OCI-LY7 (cell line): Measurements from ENCODE around the gene NOS2. TPM values are rescaled to one million over a fixed set of nuclear protein-coding genes. Genes with fewer than 3 reads are reported as not detected.
"Not testable (repeated sequence)": the region's sequence is repeated elsewhere in the genome, so short reads cannot be mapped to it uniquely, and the experiment has no call there.

ENCODE experiments used
- BruUV-seq: library from RNA; stranded (reverse); fragments of 400-500 nt; replicated peaks from 2 replicates; lab custom pipeline; 2021; lab: Mats Ljungman, UMichigan
- CTCF ChIA-PET: fragments of 300-600 bp; sonication (Branson Sonifier 250); formaldehyde crosslinking; loops from one replicate; lab custom pipeline; 2022; ENCODE audit warnings: antibody characterized with exemption; ENCODE audit not compliant: unreplicated experiment; lab: Charles Lee
- POLR2A ChIA-PET: fragments of 300-600 bp; sonication (Branson Sonifier 250); formaldehyde crosslinking; loops from one replicate; lab custom pipeline; 2022; ENCODE audit warnings: antibody characterized with exemption; lab: Charles Lee
- DNase-seq: peaks from one replicate; pipeline ENCODE4 v3.0.0-alpha.2; 2015; ENCODE audit warnings: low spot score
- H2AFZ ChIP-seq: fragments of 200-600 bp; sonication (generic), shearing (Covaris generic); 2 replicates; pipeline ENCODE4 v1.6.1; 2014; ENCODE audit warnings: mild to moderate bottlenecking, antibody characterized with exemption, low read length, moderate library complexity
- H3K27ac ChIP-seq: fragments of 200-600 bp; sonication (generic); 2 replicates; pipeline ENCODE4 v1.5.1; 2014; ENCODE audit warnings: mixed run types, low read depth, mild to moderate bottlenecking, moderate library complexity, low read length, inconsistent platforms; ENCODE audit not compliant: poor library complexity, severe bottlenecking
- H3K36me3 ChIP-seq: fragments of 200-600 bp; sonication (generic); 2 replicates; pipeline ENCODE4 v1.6.1; 2014; ENCODE audit warnings: mild to moderate bottlenecking, antibody characterized with exemption, low read length, moderate library complexity, mixed read lengths; ENCODE audit not compliant: insufficient read depth
- H3K4me1 ChIP-seq: fragments of 200-600 bp; sonication (generic); 2 replicates; pipeline ENCODE4 v1.5.1; 2014; ENCODE audit warnings: mild to moderate bottlenecking, low read length; ENCODE audit not compliant: insufficient read depth, poor library complexity, severe bottlenecking
- H3K4me2 ChIP-seq: fragments of 200-600 bp; sonication (generic); 2 replicates; pipeline ENCODE4 v1.6.1; 2014; ENCODE audit warnings: mild to moderate bottlenecking, low read length
- H3K4me3 ChIP-seq: fragments of 200-600 bp; sonication (generic); 2 replicates; pipeline ENCODE4 v1.5.1; 2014; ENCODE audit warnings: mild to moderate bottlenecking, low read depth, low read length; ENCODE audit not compliant: poor library complexity, severe bottlenecking
- H3K79me2 ChIP-seq: fragments of 200-600 bp; sonication (generic); 2 replicates; pipeline ENCODE4 v1.6.1; 2016; ENCODE audit warnings: low read depth, mild to moderate bottlenecking, low read length, moderate library complexity, mixed read lengths; ENCODE audit not compliant: insufficient read depth
- H3K9me2 ChIP-seq: fragments of 200-600 bp; sonication (generic); 2 replicates; pipeline ENCODE4 v1.6.1; 2016; ENCODE audit warnings: mild to moderate bottlenecking, low read length, mixed read lengths; ENCODE audit not compliant: insufficient read depth
- H3K9me3 ChIP-seq: fragments of 200-600 bp; sonication (generic); 2 replicates; pipeline ENCODE4 v1.6.1; 2014; ENCODE audit warnings: mild to moderate bottlenecking, mixed run types, low read length, mixed read lengths
- H4K20me1 ChIP-seq: fragments of 200-600 bp; sonication (generic); 2 replicates; pipeline ENCODE4 v1.6.1; 2014; ENCODE audit warnings: mild to moderate bottlenecking, antibody characterized with exemption, low read length, moderate library complexity, mixed read lengths; ENCODE audit not compliant: insufficient read depth
- CTCF ChIP-seq: fragments of 200-600 bp; sonication (generic); conservative IDR thresholded peaks from 2 replicates; pipeline ENCODE4 v1.5.1; 2014; ENCODE audit warnings: mild to moderate bottlenecking, antibody characterized with exemption, low read length, moderate library complexity, mixed read lengths
- EZH2phosphoT487 ChIP-seq: fragments of 200-600 bp; sonication (generic); IDR thresholded peaks from 2 replicates; pipeline ENCODE4 v1.6.1; 2018; ENCODE audit warnings: low read depth, borderline replicate concordance, mild to moderate bottlenecking, mixed run types, antibody characterized with exemption, low read length, moderate library complexity, mixed read lengths
- intact Hi-C: fragments of 100-400 bp; cut with micrococcal nuclease; formaldehyde crosslinking; loops from one replicate; pipeline ENCODE4 v1.10.0; 2022; ENCODE audit not compliant: unreplicated experiment
- total RNA-seq, 2 experiments: library from RNA; depleted of rRNA in 1 of 2; stranded (reverse); fragments of >200 nt in 1 of 2; shearing (Covaris generic) in 1 of 2; gene quantifications; 2 replicates each; pipeline ENCODE4 v1.2.3, GENCODE V29; 2014 to 2022

Gene NOS2
- total RNA-seq, 2 experiments from 2014 or later: not detected

GRCh38 chr17:27848931-27849330 is 48.6 kb upstream of the NOS2 start:
- no peak for DNase-seq
- Histone ChIP-seq H3K4me1 (no peaks in the 10 kb centered on the region), H3K36me3 (no peaks in the 10 kb centered on the region), H3K9me3 (no peaks in the 10 kb centered on the region), H4K20me1 (no peaks in the 10 kb centered on the region), H3K27ac (no peak overlapping the region), H2AFZ (no peak overlapping the region), H3K4me3 (no peak overlapping the region), H3K9me2 (no peaks in the 10 kb centered on the region), H3K4me2 (no peak overlapping the region), H3K79me2 (no peaks in the 10 kb centered on the region)
- ChIA-PET POLR2A (no interaction called here), CTCF (no interaction called here)
- no peak for TF ChIP-seq CTCF
- TF ChIP-seq EZH2phosphoT487: no peak
- intact Hi-C loops: no loop called here
- BruUV-seq: no TSS peak

GRCh38 chr17:27846808-27847307 is 46.5 kb upstream of the NOS2 start:
- H3K79me2 ChIP-seq, H3K9me2 ChIP-seq, intact Hi-C loops, H3K4me2 ChIP-seq, H4K20me1 ChIP-seq, DNase-seq, H3K4me1 ChIP-seq, H3K27ac ChIP-seq, H3K36me3 ChIP-seq, H3K4me3 ChIP-seq, BruUV-seq, H3K9me3 ChIP-seq, H2AFZ ChIP-seq, CTCF ChIA-PET: not testable (repeated sequence)
- POLR2A ChIA-PET: interaction anchor here (0.8 kb wide), 1 partner anchor 17 kb away, joined by 3 read pairs; no protein-coding TSS in a partner anchor

- Histone ChIP-seq H3K9me3 (no peaks in the 10 kb centered on the region), H3K4me1 (no peaks in the 10 kb centered on the region), H3K36me3 (no peaks in the 10 kb centered on the region), H3K79me2 (no peaks in the 10 kb centered on the region), H4K20me1 (no peaks in the 10 kb centered on the region), H3K27ac (no peak overlapping the region), H2AFZ (no peak overlapping the region), H3K4me2 (no peak overlapping the region), H3K9me2 (no peaks in the 10 kb centered on the region), H3K4me3 (no peak overlapping the region)
- DNase-seq: no peak
- ChIA-PET POLR2A (interaction anchor here (0.6 kb wide), 1 partner anchor 173 kb away, joined by 3 read pairs; no protein-coding TSS in a partner anchor), CTCF (no interaction called here)
- intact Hi-C loops: no loop called here
- no TSS peak for BruUV-seq
- TF ChIP-seq CTCF (no peak), EZH2phosphoT487 (no peak)
Measured at GRCh38 chr17:27846042-27846655, 45.8 kb upstream of the NOS2 start.
